H1 (cell line): ENCODE results near the gene AHRR. TPM values are rescaled to one million over a fixed set of nuclear protein-coding genes. Genes with fewer than 3 reads are reported as not detected.

Source experiments
- CTCF ChIA-PET: fragments of 300-600 bp; sonication (Branson Sonifier 250); formaldehyde crosslinking; loops from one replicate; lab custom pipeline; 2021; ENCODE audit not compliant: partially characterized antibody; lab: Charles Lee
- POLR2A ChIA-PET: fragments of 300-600 bp; sonication (Branson Sonifier 250); formaldehyde crosslinking; loops from one replicate; lab custom pipeline; 2021; ENCODE audit warnings: inconsistent platforms; ENCODE audit not compliant: partially characterized antibody; lab: Charles Lee
- DNase-seq, 2 experiments: peaks; one replicate each; pipeline versions ENCODE4 v3.0.0 to v3.0.0-alpha.2; 2010 to 2022; ENCODE audit warnings: low spot score in 2 of 2, low read depth in 1 of 2, mixed read lengths in 1 of 2
- FAIRE-seq: peaks from 2 replicates; lab custom pipeline; 2011; peaks lifted over from hg19 to GRCh38; lab: Jason Lieb, UNC
- H2AFZ ChIP-seq: 2 replicates; pipeline ENCODE4 v1.8.1; 2012; ENCODE audit warnings: low read length, inconsistent platforms
- H2AK5ac ChIP-seq: 2 replicates; pipeline ENCODE4 v1.6.1; 2013; ENCODE audit warnings: low read depth, low read length
- H2BK120ac ChIP-seq: replicated peaks from 2 replicates; pipeline ENCODE3; 2013; ENCODE audit warnings: low read depth, low read length, inconsistent platforms
- H2BK12ac ChIP-seq: 2 replicates; pipeline ENCODE4 v1.6.1; 2013; ENCODE audit warnings: low read depth, low read length
- H2BK15ac ChIP-seq: 2 replicates; pipeline ENCODE4 v1.6.1; 2013; ENCODE audit warnings: low read length
- H2BK20ac ChIP-seq: 2 replicates; pipeline ENCODE4 v1.6.1; 2013; ENCODE audit warnings: low read length
- H2BK5ac ChIP-seq: 2 replicates; pipeline ENCODE4 v1.6.1; 2013; ENCODE audit warnings: low read depth, low read length
- H3K14ac ChIP-seq: 2 replicates; pipeline ENCODE4 v1.6.1; 2013; ENCODE audit warnings: inconsistent platforms; ENCODE audit not compliant: insufficient read length
- H3K18ac ChIP-seq: 2 replicates; pipeline ENCODE4 v1.6.1; 2013; ENCODE audit warnings: low read length; ENCODE audit errors: extremely low read depth
- H3K23ac ChIP-seq: 2 replicates; pipeline ENCODE4 v1.6.1; 2013; ENCODE audit warnings: inconsistent platforms; ENCODE audit not compliant: insufficient read length
- H3K23me2 ChIP-seq: 2 replicates; pipeline ENCODE4 v1.6.1; 2013; ENCODE audit warnings: low read depth, low read length
- H3K27ac ChIP-seq: 2 replicates; pipeline ENCODE4 v1.6.1; 2011; ENCODE audit warnings: low read depth, low read length, inconsistent platforms
- H3K27me3 ChIP-seq, 4 experiments: replicated peaks in 1 of 4; 1 replicate in 1 of 4; 2 replicates in 3 of 4; pipeline versions ENCODE4 v1.6.1 to v1.8.1; 2011 to 2013; ENCODE audit warnings: low read length in 3 of 4, mild to moderate bottlenecking in 3 of 4, inconsistent platforms in 2 of 4, mixed read lengths in 2 of 4, moderate library complexity in 1 of 4; ENCODE audit not compliant: control insufficient read depth in 3 of 4, insufficient read depth in 3 of 4; ENCODE audit errors: extremely low read depth in 1 of 4
- H3K36me3 ChIP-seq, 4 experiments: 2 replicates each; pipeline versions ENCODE4 v1.6.1 to v1.8.1; 2011 to 2013; ENCODE audit warnings: mild to moderate bottlenecking in 4 of 4, low read length in 3 of 4, moderate library complexity in 2 of 4, control low read depth in 1 of 4, inconsistent platforms in 1 of 4; ENCODE audit not compliant: insufficient read depth in 4 of 4, control insufficient read depth in 2 of 4
- H3K4ac ChIP-seq: replicated peaks from 2 replicates; pipeline ENCODE3; 2013; ENCODE audit warnings: low read length, low read depth, mixed read lengths, inconsistent platforms; ENCODE audit not compliant: insufficient read length
- H3K4me1 ChIP-seq, 4 experiments: replicated peaks in 1 of 4; 1 replicate in 1 of 4; 2 replicates in 3 of 4; pipeline versions ENCODE4 v1.6.1 to v1.8.1; 2011 to 2013; ENCODE audit warnings: low read length in 3 of 4, inconsistent platforms in 2 of 4, mixed read lengths in 1 of 4; ENCODE audit not compliant: insufficient read depth in 4 of 4, control insufficient read depth in 3 of 4
- H3K4me2 ChIP-seq, 2 experiments: 2 replicates each; pipeline versions ENCODE4 v1.6.1 to v1.8.1; 2011 to 2013; ENCODE audit warnings: low read depth in 2 of 2, low read length in 2 of 2, control low read depth in 1 of 2, inconsistent platforms in 1 of 2, mild to moderate bottlenecking in 1 of 2; ENCODE audit not compliant: insufficient read depth in 1 of 2
- H3K4me3 ChIP-seq, 4 experiments: fragments of 200-600, 300-600 bp in 1 of 4; sonication (generic), shearing (Covaris generic), sonication (Bioruptor Twin) in 1 of 4; 2 replicates each; pipeline versions ENCODE4 v1.5.1 to v1.8.1; 2011 to 2016; ENCODE audit warnings: low read length in 4 of 4, low read depth in 3 of 4, control low read depth in 2 of 4, inconsistent platforms in 2 of 4, mild to moderate bottlenecking in 2 of 4, mixed read lengths in 1 of 4, moderate library complexity in 1 of 4; ENCODE audit not compliant: insufficient read depth in 2 of 4; ENCODE audit errors: extremely low read depth in 1 of 4
- H3K56ac ChIP-seq: replicated peaks from 2 replicates; pipeline ENCODE3; 2013; ENCODE audit warnings: low read depth, mild to moderate bottlenecking, mixed read lengths, low read length, inconsistent platforms; ENCODE audit not compliant: insufficient read length
- H3K79me1 ChIP-seq: 2 replicates; pipeline ENCODE4 v1.6.1; 2013; ENCODE audit warnings: low read depth, low read length, control low read depth
- H3K79me2 ChIP-seq, 2 experiments: 2 replicates each; pipeline versions ENCODE4 v1.6.1 to v1.8.1; 2012 to 2013; ENCODE audit warnings: low read length in 2 of 2, mild to moderate bottlenecking in 2 of 2, inconsistent platforms in 1 of 2; ENCODE audit not compliant: insufficient read depth in 2 of 2, control insufficient read depth in 1 of 2
- H3K9ac ChIP-seq, 4 experiments: replicated peaks in 1 of 4; 1 replicate in 1 of 4; 2 replicates in 3 of 4; pipeline versions ENCODE4 v1.6.1 to v1.8.1; 2011 to 2013; ENCODE audit warnings: low read depth in 3 of 4, low read length in 3 of 4, control low read depth in 2 of 4, mild to moderate bottlenecking in 2 of 4, moderate library complexity in 2 of 4, inconsistent platforms in 1 of 4; ENCODE audit errors: extremely low read depth in 1 of 4
- H3K9me3 ChIP-seq, 2 experiments: 2 replicates each; pipeline versions ENCODE4 v1.6.1 to v1.8.1; 2012 to 2013; ENCODE audit warnings: mild to moderate bottlenecking in 2 of 2, moderate library complexity in 2 of 2, control low read depth in 1 of 2, inconsistent platforms in 1 of 2, low read depth in 1 of 2, low read length in 1 of 2, mixed read lengths in 1 of 2; ENCODE audit not compliant: insufficient read depth in 2 of 2
- H4K20me1 ChIP-seq, 2 experiments: replicated peaks in 1 of 2; 2 replicates each; pipeline versions ENCODE3 to v1.8.1; 2011 to 2013; ENCODE audit warnings: inconsistent platforms in 2 of 2, low read length in 2 of 2, mild to moderate bottlenecking in 1 of 2; ENCODE audit not compliant: insufficient read depth in 2 of 2, control insufficient read depth in 1 of 2
- H4K5ac ChIP-seq: 2 replicates; pipeline ENCODE4 v1.6.1; 2013; ENCODE audit warnings: low read length, low read depth, mixed read lengths, inconsistent platforms; ENCODE audit not compliant: insufficient read length
- H4K8ac ChIP-seq: 2 replicates; pipeline ENCODE4 v1.8.0; 2013; ENCODE audit warnings: mild to moderate bottlenecking, moderate library complexity, low read length, inconsistent platforms; ENCODE audit not compliant: insufficient read depth; ENCODE audit errors: extremely low read depth
- H4K91ac ChIP-seq: replicated peaks from 2 replicates; pipeline ENCODE3; 2013; ENCODE audit warnings: low read length, mixed read lengths, inconsistent platforms; ENCODE audit not compliant: insufficient read length
- HDAC6 ChIP-seq: IDR thresholded peaks from one replicate; pipeline ENCODE4 v1.7.1; 2012; ENCODE audit warnings: low read depth, mild to moderate bottlenecking, inconsistent platforms, low read length, moderate library complexity
- RFX5 ChIP-seq: IDR thresholded peaks from 2 replicates; pipeline ENCODE4 v1.6.1; 2011; ENCODE audit warnings: low read depth, low read length, improper control_type of control experiment, borderline replicate concordance
- WGBS, 2 experiments: shearing (Covaris generic) in 1 of 2; methylation state at CpG; one replicate each; pipeline versions ENCODE4 v1.1.6 to v1.1.7; 2013 to 2015; ENCODE audit warnings: low lambda C conversion rate in 2 of 2, mixed read lengths in 2 of 2, inconsistent platforms in 1 of 2, low coverage in 1 of 2, missing lambda C conversion rate in 1 of 2; ENCODE audit not compliant: insufficient replicate concordance in 2 of 2, insufficient coverage in 1 of 2, insufficient read length in 1 of 2; ENCODE audit errors: extremely low coverage in 1 of 2, missing lambda C conversion rate in 1 of 2; 5-methylcytosine and 5-hydroxymethylcytosine counted together
- polyA plus RNA-seq, 7 experiments: library from polyadenylated mRNA; depleted of rRNA in 3 of 7; stranded (reverse) in 5 of 7; unstranded in 2 of 7; fragments of >200 nt in 5 of 7; fragments of 200-250 nt in 2 of 7; gene quantifications; 1 replicate in 5 of 7; 2 replicates in 1 of 7; 4 replicates in 1 of 7; pipeline versions ENCODE4 v1.2.1 to v1.2.3, GENCODE V29; 2011 to 2013; ENCODE audit warnings: missing spikeins in 2 of 7, mixed read lengths in 2 of 7
- total RNA-seq: library from RNA; stranded (reverse); fragmentation: NEBNext Ultra II Directional; extraction: Animal tissue kit (Norgen Biotek cat#: 25700); gene quantifications from 2 replicates; pipeline ENCODE4 v1.2.1, GENCODE V29; 2021
- TF ChIP-seq, protein P1 (sequence below): IDR thresholded peaks from 2 replicates; pipeline ENCODE4 v1.6.1; 2012; ENCODE audit warnings: inconsistent platforms

Gene AHRR
- total and polyA plus RNA-seq, 2 of the 8 experiments (the other 6 are each of a cell fraction or from before 2014, with no cell fraction given) = 0.41 to 0.80 TPM

DNA sequence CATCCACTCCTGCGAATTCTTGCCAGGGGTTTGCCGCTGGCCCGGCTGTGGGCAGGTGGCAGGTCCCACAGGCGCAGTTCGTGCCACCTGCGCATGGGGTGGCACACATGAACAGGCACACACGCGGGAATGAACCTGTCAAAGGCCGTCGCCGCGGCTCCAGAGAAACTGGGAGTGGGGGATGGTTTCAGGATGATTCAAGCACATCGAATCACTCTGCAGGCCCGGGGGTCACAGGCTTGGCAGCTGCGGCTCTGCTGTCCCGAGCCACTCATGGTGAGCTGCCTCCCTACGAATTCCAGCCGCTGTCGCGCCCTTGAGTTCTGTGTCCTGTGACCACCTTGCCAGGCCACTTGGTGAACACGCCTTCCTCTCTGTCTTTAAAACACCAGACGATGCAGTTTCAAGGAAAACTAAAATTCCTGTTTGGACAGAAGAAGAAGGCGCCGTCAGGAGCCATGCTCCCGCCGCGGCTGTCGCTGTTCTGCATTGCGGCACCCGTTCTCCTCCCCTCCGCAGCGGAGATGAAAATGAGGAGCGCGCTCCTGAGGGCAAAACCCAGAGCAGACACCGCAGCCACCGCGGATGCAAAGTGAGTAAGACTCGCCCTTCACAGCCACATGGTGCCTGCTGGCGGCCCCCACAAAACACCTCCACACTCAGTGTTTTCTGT is 106.0 kb downstream of the AHRR start:
- no peak overlapping the region for H4K91ac ChIP-seq
- FAIRE-seq (no peak), DNase-seq (no peak)
- no peak overlapping the region for H2AFZ ChIP-seq
- H3K36me3 ChIP-seq = no peaks in the 10 kb centered on the region
- H2BK15ac ChIP-seq = no peak overlapping the region
- peak overlapping the region; percentile 57; the same call in 1 of the 2 replicates for H4K8ac ChIP-seq
- no peak overlapping the region for H3K18ac ChIP-seq
- no peak overlapping the region for H3K27ac ChIP-seq
- no peak overlapping the region for H2AK5ac ChIP-seq
- 92% methylated on average over 39 of the region's 39 CpGs; no CpG with 5 or more reads in 1 of the 2 experiments for WGBS, 2 experiments
- no peak overlapping the region for H2BK20ac ChIP-seq
- no peak overlapping the region for H4K5ac ChIP-seq
- H4K20me1 ChIP-seq = peaks cover 0 to 4% of the 10 kb centered on the region in 2 experiments
- H3K4me3 ChIP-seq = no peak overlapping the region
- CTCF ChIA-PET = interaction anchor here (1.0 to 9.7 kb wide), 6 partner anchors 11 to 114 kb away, joined by 3 to 99 read pairs (median 4); no protein-coding TSS in a partner anchor
- H3K79me1 ChIP-seq = no peaks in the 10 kb centered on the region
- H3K4me1 ChIP-seq = peaks cover 0 to 3% (median 1%) of the 10 kb centered on the region in 4 experiments; a peak in 2 of 7 replicates
- H2BK120ac ChIP-seq = no peak overlapping the region
- H3K9me3 ChIP-seq = peaks cover 0 to 3% of the 10 kb centered on the region in 2 experiments; a peak in 1 of 4 replicates
- no peak overlapping the region for H3K4me2 ChIP-seq
- H3K79me2 ChIP-seq = no peaks in the 10 kb centered on the region
- no peaks in the 10 kb centered on the region for H3K27me3 ChIP-seq
- H3K23ac ChIP-seq = no peak overlapping the region
- TF ChIP-seq HDAC6 = no peak
- TF ChIP-seq, protein P1, sequence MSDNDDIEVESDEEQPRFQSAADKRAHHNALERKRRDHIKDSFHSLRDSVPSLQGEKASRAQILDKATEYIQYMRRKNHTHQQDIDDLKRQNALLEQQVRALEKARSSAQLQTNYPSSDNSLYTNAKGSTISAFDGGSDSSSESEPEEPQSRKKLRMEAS = no peak
- no peak for TF ChIP-seq RFX5
- peaks cover 10% of the 10 kb centered on the region; the same call in 1 of the 2 replicates for H3K23me2 ChIP-seq
- no peak overlapping the region for H3K4ac ChIP-seq
- no peak overlapping the region for H2BK5ac ChIP-seq
- no peak overlapping the region for H3K56ac ChIP-seq
- no peak overlapping the region for H2BK12ac ChIP-seq
- no peak overlapping the region for H3K9ac ChIP-seq
- POLR2A ChIA-PET = interaction anchor here (0.6 kb wide), 1 partner anchor 30 kb away, joined by 3 read pairs; no protein-coding TSS in a partner anchor
- no peak overlapping the region for H3K14ac ChIP-seq
